Measurements from ENCODE around the gene PLEK2.
"Not testable (repeated sequence)": the region's sequence is repeated elsewhere in the genome, so short reads cannot be mapped to it uniquely, and the experiment has no call there.

PLEK2 gene

DNA sequence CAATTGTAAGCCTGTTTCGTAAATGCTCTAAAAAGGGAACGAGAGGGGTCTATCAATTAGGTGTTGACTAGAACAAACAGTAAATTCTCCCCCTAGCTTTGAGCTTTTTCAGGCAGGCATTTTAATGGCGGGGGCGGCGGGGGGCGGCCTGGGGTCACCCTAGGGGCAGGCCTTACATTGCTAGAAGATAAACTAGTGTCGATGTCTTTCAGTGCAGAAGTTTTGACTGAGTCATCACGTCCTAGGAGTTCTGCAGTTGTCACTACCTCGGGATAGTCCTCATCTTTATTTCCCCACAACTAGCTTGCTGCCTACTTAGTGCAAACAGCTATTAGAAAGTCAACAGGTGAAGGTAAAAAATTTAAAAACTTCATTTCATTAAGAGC, 54.0 kb downstream of the PLEK2 start:
- no peak for DNase-seq

- DNase-seq: no peak
Measured at GRCh38 chr14:67357186-67357968, 54.6 kb downstream of the PLEK2 start.

DNA sequence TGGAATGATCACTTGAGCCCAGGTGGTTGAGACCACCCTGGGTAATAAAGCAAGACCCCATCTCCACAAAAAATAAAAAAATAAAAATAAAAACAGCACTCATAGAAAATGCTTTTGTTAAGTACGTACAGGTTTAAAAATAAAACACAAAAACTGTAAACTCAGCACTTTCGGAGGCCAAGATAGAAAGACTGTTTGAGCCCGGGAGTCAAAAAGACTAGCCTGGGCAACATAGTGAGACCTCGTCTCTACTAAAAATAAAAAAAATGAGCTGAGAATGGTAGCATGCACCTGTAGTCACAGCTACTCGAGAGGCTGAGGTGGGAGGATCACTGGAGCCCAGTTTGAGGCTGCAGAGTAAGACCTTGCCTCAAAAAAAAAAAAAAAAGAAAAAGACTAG, 59.9 kb downstream of the PLEK2 start:
- no peak for DNase-seq

DNA sequence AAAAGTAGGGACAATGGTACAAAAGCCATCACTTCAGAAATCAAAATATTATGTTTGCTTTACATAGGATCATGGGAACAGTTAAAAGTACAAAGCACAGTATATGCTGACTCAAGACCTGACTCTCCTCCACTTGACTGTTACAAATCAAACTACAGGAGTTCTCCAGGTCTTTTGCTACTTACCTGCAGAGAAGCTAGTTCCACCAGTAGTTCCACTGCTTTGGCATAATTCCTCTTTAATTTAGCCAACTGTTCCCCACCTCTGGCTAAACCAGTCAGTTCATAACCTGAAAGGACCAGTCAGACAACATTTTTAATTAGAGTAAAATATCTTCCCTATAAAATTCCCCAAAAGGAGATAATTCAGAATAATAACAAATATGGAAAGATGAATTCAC, 66.4 kb downstream of the PLEK2 start:
- no peak for DNase-seq

GRCh38 chr14:67343601-67344230, 68.2 kb downstream of the PLEK2 start:
- DNase-seq: no peak

DNA sequence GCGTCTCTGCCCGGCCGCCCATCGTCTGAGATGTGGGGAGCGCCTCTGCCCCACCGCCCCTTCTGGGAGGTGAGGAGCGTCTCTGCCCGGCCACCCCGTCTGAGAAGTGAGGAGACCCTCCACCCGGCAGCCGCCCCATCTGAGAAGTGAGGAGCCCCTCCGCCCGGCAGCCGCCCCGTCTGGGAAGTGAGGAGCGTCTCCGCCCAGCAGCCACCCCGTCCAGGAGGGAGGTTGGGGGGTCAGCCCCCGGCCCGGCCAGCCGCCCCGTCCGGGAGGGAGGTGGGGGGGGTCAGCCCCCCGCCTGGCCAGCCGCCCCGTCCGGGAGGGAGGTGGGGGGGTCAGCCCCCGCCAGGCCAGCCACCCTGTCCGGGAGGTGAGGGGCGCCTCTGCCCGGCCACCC, 70.7 kb downstream of the PLEK2 start:
- DNase-seq: not testable (repeated sequence)
